HEK293 (cell line): Measurements from ENCODE around the gene STX2.
"Not testable (repeated sequence)": the region's sequence is repeated elsewhere in the genome, so short reads cannot be mapped to it uniquely, and the experiment has no call there.

ENCODE experiments used
- CTCF ChIA-PET: fragments of 350-600 bp; formaldehyde crosslinking; extraction: SDS; loops from one replicate; lab custom pipeline; 2021; ENCODE audit warnings: antibody characterized with exemption; lab: Yijun Ruan, JAX
- POLR2A ChIA-PET: fragments of 300-600 bp; formaldehyde crosslinking; extraction: SDS; loops from one replicate; lab custom pipeline; 2020; ENCODE audit warnings: antibody characterized with exemption, inconsistent platforms; lab: Yijun Ruan, JAX
- H3K27ac ChIP-seq: fragments of 200-500 bp; sonication (Bioruptor generic); 2 replicates; pipeline ENCODE4 v1.5.1; 2014; ENCODE audit warnings: low read depth, low read length, control low read depth, inconsistent platforms; ENCODE audit errors: extremely low read depth
- H3K36me3 ChIP-seq, 2 experiments: fragments of 200-500 bp in 1 of 2; sonication (Bioruptor generic) in 1 of 2; 1 replicate in 1 of 2; 2 replicates in 1 of 2; pipeline ENCODE4 v1.5.1; 2014 to 2017; ENCODE audit warnings: inconsistent platforms in 2 of 2, low read length in 2 of 2; ENCODE audit not compliant: control insufficient read depth in 2 of 2, insufficient read depth in 1 of 2
- H3K4me1 ChIP-seq: fragments of 200-500 bp; sonication (Bioruptor generic); 2 replicates; pipeline ENCODE4 v1.5.1; 2014; ENCODE audit warnings: mild to moderate bottlenecking, low read length, inconsistent platforms; ENCODE audit not compliant: control insufficient read depth, insufficient read depth
- H3K4me3 ChIP-seq: 2 replicates; pipeline ENCODE4 v1.5.1; 2011; ENCODE audit warnings: low read depth, mild to moderate bottlenecking, control low read depth, low read length, moderate library complexity
- H3K9me3 ChIP-seq: fragments of 200-500 bp; sonication (Bioruptor generic); 2 replicates; pipeline ENCODE4 v1.5.1; 2014; ENCODE audit warnings: low read depth, low read length, inconsistent platforms; ENCODE audit not compliant: control insufficient read depth, insufficient read depth
- GLI4 ChIP-seq: fragments of 450-650 bp; formaldehyde crosslinking; IDR thresholded peaks from 2 replicates; pipeline ENCODE4 v1.5.1; 2016; ENCODE audit warnings: missing biosample characterization, missing genetic modification characterization
- OSR2 ChIP-seq: fragments of 450-650 bp; formaldehyde crosslinking; IDR thresholded peaks from 2 replicates; pipeline ENCODE4 v1.5.1; 2016; ENCODE audit warnings: missing biosample characterization, missing genetic modification characterization
- ZBTB1 ChIP-seq: fragments of 450-650 bp; formaldehyde crosslinking; IDR thresholded peaks from 2 replicates; pipeline ENCODE4 v1.5.1; 2016; ENCODE audit warnings: missing biosample characterization, missing genetic modification characterization
- ZBTB6 ChIP-seq: fragments of 450-650 bp; formaldehyde crosslinking; IDR thresholded peaks from 2 replicates; pipeline ENCODE4 v1.5.1; 2017; ENCODE audit warnings: missing biosample characterization, missing genetic modification characterization
- ZEB2 ChIP-seq: fragments of 450-650 bp; formaldehyde crosslinking; IDR thresholded peaks from 2 replicates; pipeline ENCODE4 v1.5.1; 2016; ENCODE audit warnings: missing biosample characterization, missing genetic modification characterization
- ZNF174 ChIP-seq: fragments of 450-650 bp; formaldehyde crosslinking; IDR thresholded peaks from 2 replicates; pipeline ENCODE4 v1.5.0; 2017; ENCODE audit warnings: missing biosample characterization, mild to moderate bottlenecking, missing genetic modification characterization
- ZNF214 ChIP-seq: fragments of 450-650 bp; formaldehyde crosslinking; IDR thresholded peaks from 2 replicates; pipeline ENCODE4 v1.5.1; 2017; ENCODE audit warnings: missing biosample characterization, mild to moderate bottlenecking, missing genetic modification characterization, borderline replicate concordance
- ZNF248 ChIP-seq: fragments of 450-650 bp; formaldehyde crosslinking; IDR thresholded peaks from 2 replicates; pipeline ENCODE4 v1.5.1; 2017; ENCODE audit warnings: missing biosample characterization, missing genetic modification characterization
- ZNF416 ChIP-seq: fragments of 450-650 bp; formaldehyde crosslinking; IDR thresholded peaks from 2 replicates; pipeline ENCODE4 v1.5.1; 2016; ENCODE audit warnings: missing biosample characterization, missing genetic modification characterization
- ZNF529 ChIP-seq: fragments of 450-650 bp; formaldehyde crosslinking; IDR thresholded peaks from 2 replicates; pipeline ENCODE4 v1.5.1; 2017; ENCODE audit warnings: missing genetic modification characterization, missing biosample characterization; ENCODE audit not compliant: insufficient replicate concordance
- ZNF549 ChIP-seq: fragments of 450-650 bp; IDR thresholded peaks from 2 replicates; pipeline ENCODE4 v1.5.1; 2018; ENCODE audit warnings: missing biosample characterization, missing genetic modification characterization, mild to moderate bottlenecking, inconsistent platforms, moderate library complexity
- ZNF558 ChIP-seq: fragments of 450-650 bp; formaldehyde crosslinking; IDR thresholded peaks from 2 replicates; pipeline ENCODE4 v1.5.1; 2016; ENCODE audit warnings: missing biosample characterization, missing genetic modification characterization
- ZNF776 ChIP-seq: fragments of 450-650 bp; formaldehyde crosslinking; IDR thresholded peaks from 2 replicates; pipeline ENCODE4 v1.5.0; 2017; ENCODE audit warnings: missing biosample characterization, missing genetic modification characterization, borderline replicate concordance
- ZSCAN16 ChIP-seq: fragments of 450-650 bp; formaldehyde crosslinking; IDR thresholded peaks from 2 replicates; pipeline ENCODE4 v1.5.1; 2016; ENCODE audit warnings: missing biosample characterization, missing genetic modification characterization
- TF ChIP-seq, protein P1 (sequence below): fragments of 450-650 bp; formaldehyde crosslinking; IDR thresholded peaks from 2 replicates; pipeline ENCODE4 v1.5.1; 2017; ENCODE audit warnings: missing biosample characterization, missing genetic modification characterization
- TF ChIP-seq, protein P2 (sequence below): fragments of 450-650 bp; formaldehyde crosslinking; IDR thresholded peaks from 2 replicates; pipeline ENCODE4 v1.5.1; 2016; ENCODE audit warnings: missing biosample characterization, missing genetic modification characterization
- TF ChIP-seq, protein P3 (sequence below): fragments of 450-650 bp; formaldehyde crosslinking; conservative IDR thresholded peaks from 2 replicates; pipeline ENCODE4 v1.5.1; 2016; ENCODE audit warnings: low read depth, missing biosample characterization, missing genetic modification characterization
- TF ChIP-seq, protein P4 (sequence below): fragments of 450-650 bp; formaldehyde crosslinking; IDR thresholded peaks from 2 replicates; pipeline ENCODE4 v1.5.1; 2016; ENCODE audit warnings: missing biosample characterization, missing genetic modification characterization

The STX2 gene

GRCh38 chr12:130863298-130863697, 24.2 kb upstream of the STX2 start:
- no peak overlapping the region for H3K4me3 ChIP-seq
- H3K36me3 ChIP-seq, result no peaks in the 10 kb centered on the region
- POLR2A ChIA-PET, result no interaction called here
- H3K9me3 ChIP-seq, result no peaks in the 10 kb centered on the region
- H3K4me1 ChIP-seq, result no peaks in the 10 kb centered on the region
- CTCF ChIA-PET, result interaction anchor here (0.7 kb wide), 1 partner anchor 68 kb away, joined by 3 read pairs; no protein-coding TSS in a partner anchor
- H3K27ac ChIP-seq, result no peak overlapping the region
- TF ChIP-seq ZNF416 (no peak), ZNF248 (tag by site-specific recombination) (no peak), GLI4 (tag by site-specific recombination) (no peak), ZSCAN16 (no peak), ZBTB6 (tag by site-specific recombination) (no peak)

- POLR2A ChIA-PET, CTCF ChIA-PET, H3K4me1 ChIP-seq, H3K27ac ChIP-seq, H3K9me3 ChIP-seq, H3K36me3 ChIP-seq, H3K4me3 ChIP-seq: not testable (repeated sequence)
These were observed 23.7 kb upstream of the STX2 start for GRCh38 chr12:130862771-130863170.

DNA sequence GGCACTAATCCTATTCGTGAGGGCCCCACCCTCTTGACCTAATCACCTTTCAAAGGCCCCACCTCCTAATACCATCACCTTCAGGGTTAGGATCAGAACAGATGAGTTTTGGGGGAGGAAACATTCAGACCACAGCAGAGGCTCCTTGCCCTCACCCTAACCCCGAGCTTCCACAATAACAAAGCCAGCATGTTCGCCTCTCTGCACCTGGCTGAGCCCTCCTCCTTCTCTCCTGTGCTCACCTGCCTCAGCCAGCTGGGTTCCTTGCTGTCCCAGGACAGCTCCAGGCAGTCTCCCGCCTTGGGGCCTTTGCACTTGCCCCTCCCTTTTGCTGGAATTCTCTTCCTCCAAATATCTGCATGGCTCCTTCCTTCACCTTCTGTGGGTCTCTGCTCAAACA, 23.1 kb upstream of the STX2 start:
- CTCF ChIA-PET, result no interaction called here
- H3K9me3 ChIP-seq, result no peaks in the 10 kb centered on the region
- TF ChIP-seq ZEB2 (tag by site-specific recombination) (no peak), ZNF549 (tag by site-specific recombination) (no peak), ZBTB1 (tag by site-specific recombination) (no peak), OSR2 (tag by site-specific recombination) (no peak), ZNF214 (tag by site-specific recombination) (no peak)
- TF ChIP-seq, protein P1, sequence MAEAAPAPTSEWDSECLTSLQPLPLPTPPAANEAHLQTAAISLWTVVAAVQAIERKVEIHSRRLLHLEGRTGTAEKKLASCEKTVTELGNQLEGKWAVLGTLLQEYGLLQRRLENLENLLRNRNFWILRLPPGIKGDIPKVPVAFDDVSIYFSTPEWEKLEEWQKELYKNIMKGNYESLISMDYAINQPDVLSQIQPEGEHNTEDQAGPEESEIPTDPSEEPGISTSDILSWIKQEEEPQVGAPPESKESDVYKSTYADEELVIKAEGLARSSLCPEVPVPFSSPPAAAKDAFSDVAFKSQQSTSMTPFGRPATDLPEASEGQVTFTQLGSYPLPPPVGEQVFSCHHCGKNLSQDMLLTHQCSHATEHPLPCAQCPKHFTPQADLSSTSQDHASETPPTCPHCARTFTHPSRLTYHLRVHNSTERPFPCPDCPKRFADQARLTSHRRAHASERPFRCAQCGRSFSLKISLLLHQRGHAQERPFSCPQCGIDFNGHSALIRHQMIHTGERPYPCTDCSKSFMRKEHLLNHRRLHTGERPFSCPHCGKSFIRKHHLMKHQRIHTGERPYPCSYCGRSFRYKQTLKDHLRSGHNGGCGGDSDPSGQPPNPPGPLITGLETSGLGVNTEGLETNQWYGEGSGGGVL, result no peak
- H3K27ac ChIP-seq, result no peak overlapping the region
- no peaks in the 10 kb centered on the region for H3K4me1 ChIP-seq
- POLR2A ChIA-PET, result no interaction called here
- no peak overlapping the region for H3K4me3 ChIP-seq
- H3K36me3 ChIP-seq, result no peaks in the 10 kb centered on the region

DNA sequence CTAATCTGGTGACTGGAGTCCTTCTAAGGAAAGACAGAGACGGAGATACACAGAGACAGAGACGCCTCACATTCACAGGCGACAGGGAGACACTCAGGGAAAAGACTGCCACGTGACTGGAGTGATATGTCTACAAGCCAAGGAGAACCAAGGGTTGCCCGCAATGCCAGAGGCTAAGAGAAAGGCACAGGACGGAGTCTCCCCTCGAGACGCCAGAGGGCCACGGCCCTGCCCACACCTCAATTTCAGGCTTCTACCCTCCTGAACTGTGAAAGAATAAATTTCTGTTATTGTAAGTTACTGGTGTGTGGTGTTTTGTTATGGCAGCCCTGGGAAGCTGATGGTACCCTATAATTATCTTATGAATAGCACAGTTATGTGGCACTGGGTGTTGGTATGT, 21.3 kb upstream of the STX2 start:
- ChIA-PET CTCF (no interaction called here), POLR2A (no interaction called here)
- no peaks in the 10 kb centered on the region for H3K4me1 ChIP-seq
- no peaks in the 10 kb centered on the region for H3K9me3 ChIP-seq
- H3K4me3 ChIP-seq, result no peak overlapping the region
- H3K36me3 ChIP-seq, result no peaks in the 10 kb centered on the region
- no peak overlapping the region for H3K27ac ChIP-seq
- TF ChIP-seq, protein P2, sequence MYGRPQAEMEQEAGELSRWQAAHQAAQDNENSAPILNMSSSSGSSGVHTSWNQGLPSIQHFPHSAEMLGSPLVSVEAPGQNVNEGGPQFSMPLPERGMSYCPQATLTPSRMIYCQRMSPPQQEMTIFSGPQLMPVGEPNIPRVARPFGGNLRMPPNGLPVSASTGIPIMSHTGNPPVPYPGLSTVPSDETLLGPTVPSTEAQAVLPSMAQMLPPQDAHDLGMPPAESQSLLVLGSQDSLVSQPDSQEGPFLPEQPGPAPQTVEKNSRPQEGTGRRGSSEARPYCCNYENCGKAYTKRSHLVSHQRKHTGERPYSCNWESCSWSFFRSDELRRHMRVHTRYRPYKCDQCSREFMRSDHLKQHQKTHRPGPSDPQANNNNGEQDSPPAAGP (tag by site-specific recombination), result no peak
- TF ChIP-seq, protein P3, sequence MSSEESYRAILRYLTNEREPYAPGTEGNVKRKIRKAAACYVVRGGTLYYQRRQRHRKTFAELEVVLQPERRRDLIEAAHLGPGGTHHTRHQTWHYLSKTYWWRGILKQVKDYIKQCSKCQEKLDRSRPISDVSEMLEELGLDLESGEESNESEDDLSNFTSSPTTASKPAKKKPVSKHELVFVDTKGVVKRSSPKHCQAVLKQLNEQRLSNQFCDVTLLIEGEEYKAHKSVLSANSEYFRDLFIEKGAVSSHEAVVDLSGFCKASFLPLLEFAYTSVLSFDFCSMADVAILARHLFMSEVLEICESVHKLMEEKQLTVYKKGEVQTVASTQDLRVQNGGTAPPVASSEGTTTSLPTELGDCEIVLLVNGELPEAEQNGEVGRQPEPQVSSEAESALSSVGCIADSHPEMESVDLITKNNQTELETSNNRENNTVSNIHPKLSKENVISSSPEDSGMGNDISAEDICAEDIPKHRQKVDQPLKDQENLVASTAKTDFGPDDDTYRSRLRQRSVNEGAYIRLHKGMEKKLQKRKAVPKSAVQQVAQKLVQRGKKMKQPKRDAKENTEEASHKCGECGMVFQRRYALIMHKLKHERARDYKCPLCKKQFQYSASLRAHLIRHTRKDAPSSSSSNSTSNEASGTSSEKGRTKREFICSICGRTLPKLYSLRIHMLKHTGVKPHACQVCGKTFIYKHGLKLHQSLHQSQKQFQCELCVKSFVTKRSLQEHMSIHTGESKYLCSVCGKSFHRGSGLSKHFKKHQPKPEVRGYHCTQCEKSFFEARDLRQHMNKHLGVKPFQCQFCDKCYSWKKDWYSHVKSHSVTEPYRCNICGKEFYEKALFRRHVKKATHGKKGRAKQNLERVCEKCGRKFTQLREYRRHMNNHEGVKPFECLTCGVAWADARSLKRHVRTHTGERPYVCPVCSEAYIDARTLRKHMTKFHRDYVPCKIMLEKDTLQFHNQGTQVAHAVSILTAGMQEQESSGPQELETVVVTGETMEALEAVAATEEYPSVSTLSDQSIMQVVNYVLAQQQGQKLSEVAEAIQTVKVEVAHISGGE (tag by site-specific recombination), result no peak
- TF ChIP-seq ZNF558 (no peak), ZNF776 (tag by site-specific recombination) (no peak), ZNF529 (tag by site-specific recombination) (no peak), ZBTB6 (tag by site-specific recombination) (no peak), ZNF174 (tag by site-specific recombination) (no peak)
- TF ChIP-seq, protein P4, sequence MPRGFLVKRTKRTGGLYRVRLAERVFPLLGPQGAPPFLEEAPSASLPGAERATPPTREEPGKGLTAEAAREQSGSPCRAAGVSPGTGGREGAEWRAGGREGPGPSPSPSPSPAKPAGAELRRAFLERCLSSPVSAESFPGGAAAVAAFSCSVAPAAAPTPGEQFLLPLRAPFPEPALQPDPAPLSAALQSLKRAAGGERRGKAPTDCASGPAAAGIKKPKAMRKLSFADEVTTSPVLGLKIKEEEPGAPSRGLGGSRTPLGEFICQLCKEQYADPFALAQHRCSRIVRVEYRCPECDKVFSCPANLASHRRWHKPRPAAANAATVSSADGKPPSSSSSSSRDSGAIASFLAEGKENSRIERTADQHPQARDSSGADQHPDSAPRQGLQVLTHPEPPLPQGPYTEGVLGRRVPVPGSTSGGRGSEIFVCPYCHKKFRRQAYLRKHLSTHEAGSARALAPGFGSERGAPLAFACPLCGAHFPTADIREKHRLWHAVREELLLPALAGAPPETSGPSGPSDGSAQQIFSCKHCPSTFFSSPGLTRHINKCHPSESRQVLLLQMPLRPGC (tag by site-specific recombination), result no peak
